A549 (cell line): ENCODE results near the gene ASB16.

Experiments
- CBX2 ChIP-seq: fragments of 200-600 bp; sonication (generic); IDR thresholded peaks from 2 replicates; pipeline ENCODE4 v1.6.1; 2016; ENCODE audit warnings: low read depth, mild to moderate bottlenecking, borderline replicate concordance
- CBX8 ChIP-seq: fragments of 200-600 bp; sonication (generic); IDR thresholded peaks from 2 replicates; pipeline ENCODE4 v1.6.1; 2016
- CHD2 ChIP-seq: fragments of 150-350 bp; IDR thresholded peaks from 2 replicates; pipeline ENCODE4 v1.6.1; 2014; ENCODE audit warnings: low read length; ENCODE audit not compliant: partially characterized antibody
- E2F6 ChIP-seq: IDR thresholded peaks from 2 replicates; pipeline ENCODE4 v1.6.1; 2012; ENCODE audit warnings: low read depth, borderline replicate concordance
- MAZ ChIP-seq: fragments of 150-350 bp; IDR thresholded peaks from 2 replicates; pipeline ENCODE4 v1.6.1; 2014; ENCODE audit warnings: antibody characterized with exemption, low read depth, low read length, borderline replicate concordance
- POLR2A ChIP-seq: IDR thresholded peaks from 2 replicates; pipeline ENCODE4 v1.6.1; 2012; ENCODE audit warnings: mild to moderate bottlenecking, low read length
- SMC3 ChIP-seq: fragments of >200 bp; sonication (Bioruptor Twin); formaldehyde crosslinking; IDR thresholded peaks from 3 replicates; pipeline ENCODE4 v1.6.1; 2018; ENCODE audit warnings: inconsistent platforms
- TF ChIP-seq, protein P1 (sequence below): fragments of 450-650 bp; IDR thresholded peaks from 2 replicates; pipeline ENCODE4 v1.6.1; 2014; ENCODE audit warnings: antibody characterized with exemption
- TF ChIP-seq, protein P2 (sequence below): fragments of >200 bp; sonication (Bioruptor Twin); formaldehyde crosslinking; IDR thresholded peaks from 3 replicates; pipeline ENCODE4 v1.5.1; 2016
- TF ChIP-seq, protein P3 (sequence below): IDR thresholded peaks from 2 replicates; pipeline ENCODE4 v1.6.1; 2012
- TF ChIP-seq, protein P4 (sequence below): fragments of 250-450 bp; sonication (Bioruptor Pico); IDR thresholded peaks from 2 replicates; pipeline ENCODE4 v1.5.0; 2021; ENCODE audit warnings: mild to moderate bottlenecking, moderate library complexity, borderline replicate concordance

DNA sequence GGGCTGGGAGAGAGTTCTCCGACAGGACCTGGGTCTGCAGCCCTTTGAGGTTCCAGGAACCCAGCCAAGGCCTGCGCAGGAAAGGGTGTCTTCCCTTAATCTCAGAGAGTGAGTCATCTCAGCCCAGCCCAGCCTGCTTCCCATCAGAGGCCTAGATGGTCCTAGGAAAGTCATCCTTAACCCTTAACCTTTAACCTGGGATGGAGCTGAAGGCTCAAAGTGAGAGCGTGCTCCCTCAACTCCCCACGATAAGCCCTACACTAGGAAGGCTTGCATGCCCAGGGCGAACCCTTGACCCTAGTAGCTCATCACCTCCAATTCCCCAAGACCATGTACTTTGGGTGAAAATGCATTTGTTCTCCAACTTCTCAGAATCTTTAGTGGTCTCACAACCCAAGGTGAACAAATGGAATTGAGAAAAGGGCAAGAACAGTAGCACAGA lies 34.0 kb downstream of the ASB16 start:
- TF ChIP-seq, protein P1, sequence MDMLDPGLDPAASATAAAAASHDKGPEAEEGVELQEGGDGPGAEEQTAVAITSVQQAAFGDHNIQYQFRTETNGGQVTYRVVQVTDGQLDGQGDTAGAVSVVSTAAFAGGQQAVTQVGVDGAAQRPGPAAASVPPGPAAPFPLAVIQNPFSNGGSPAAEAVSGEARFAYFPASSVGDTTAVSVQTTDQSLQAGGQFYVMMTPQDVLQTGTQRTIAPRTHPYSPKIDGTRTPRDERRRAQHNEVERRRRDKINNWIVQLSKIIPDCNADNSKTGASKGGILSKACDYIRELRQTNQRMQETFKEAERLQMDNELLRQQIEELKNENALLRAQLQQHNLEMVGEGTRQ, result no peak
- TF ChIP-seq, protein P2, sequence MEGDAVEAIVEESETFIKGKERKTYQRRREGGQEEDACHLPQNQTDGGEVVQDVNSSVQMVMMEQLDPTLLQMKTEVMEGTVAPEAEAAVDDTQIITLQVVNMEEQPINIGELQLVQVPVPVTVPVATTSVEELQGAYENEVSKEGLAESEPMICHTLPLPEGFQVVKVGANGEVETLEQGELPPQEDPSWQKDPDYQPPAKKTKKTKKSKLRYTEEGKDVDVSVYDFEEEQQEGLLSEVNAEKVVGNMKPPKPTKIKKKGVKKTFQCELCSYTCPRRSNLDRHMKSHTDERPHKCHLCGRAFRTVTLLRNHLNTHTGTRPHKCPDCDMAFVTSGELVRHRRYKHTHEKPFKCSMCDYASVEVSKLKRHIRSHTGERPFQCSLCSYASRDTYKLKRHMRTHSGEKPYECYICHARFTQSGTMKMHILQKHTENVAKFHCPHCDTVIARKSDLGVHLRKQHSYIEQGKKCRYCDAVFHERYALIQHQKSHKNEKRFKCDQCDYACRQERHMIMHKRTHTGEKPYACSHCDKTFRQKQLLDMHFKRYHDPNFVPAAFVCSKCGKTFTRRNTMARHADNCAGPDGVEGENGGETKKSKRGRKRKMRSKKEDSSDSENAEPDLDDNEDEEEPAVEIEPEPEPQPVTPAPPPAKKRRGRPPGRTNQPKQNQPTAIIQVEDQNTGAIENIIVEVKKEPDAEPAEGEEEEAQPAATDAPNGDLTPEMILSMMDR, result no peak
- TF ChIP-seq, protein P3, sequence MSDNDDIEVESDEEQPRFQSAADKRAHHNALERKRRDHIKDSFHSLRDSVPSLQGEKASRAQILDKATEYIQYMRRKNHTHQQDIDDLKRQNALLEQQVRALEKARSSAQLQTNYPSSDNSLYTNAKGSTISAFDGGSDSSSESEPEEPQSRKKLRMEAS, result no peak
- TF ChIP-seq POLR2A (no peak), SMC3 (no peak), CHD2 (no peak), MAZ (no peak), E2F6 (no peak), CBX8 (no peak), CBX2 (no peak)
- TF ChIP-seq, protein P4, sequence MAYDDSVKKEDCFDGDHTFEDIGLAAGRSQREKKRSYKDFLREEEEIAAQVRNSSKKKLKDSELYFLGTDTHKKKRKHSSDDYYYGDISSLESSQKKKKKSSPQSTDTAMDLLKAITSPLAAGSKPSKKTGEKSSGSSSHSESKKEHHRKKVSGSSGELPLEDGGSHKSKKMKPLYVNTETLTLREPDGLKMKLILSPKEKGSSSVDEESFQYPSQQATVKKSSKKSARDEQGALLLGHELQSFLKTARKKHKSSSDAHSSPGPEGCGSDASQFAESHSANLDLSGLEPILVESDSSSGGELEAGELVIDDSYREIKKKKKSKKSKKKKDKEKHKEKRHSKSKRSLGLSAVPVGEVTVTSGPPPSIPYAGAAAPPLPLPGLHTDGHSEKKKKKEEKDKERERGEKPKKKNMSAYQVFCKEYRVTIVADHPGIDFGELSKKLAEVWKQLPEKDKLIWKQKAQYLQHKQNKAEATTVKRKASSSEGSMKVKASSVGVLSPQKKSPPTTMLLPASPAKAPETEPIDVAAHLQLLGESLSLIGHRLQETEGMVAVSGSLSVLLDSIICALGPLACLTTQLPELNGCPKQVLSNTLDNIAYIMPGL, result no peak
